Fibroblast of mammary gland (primary cell): Measurements from ENCODE around the gene ARHGAP30.
"Not testable (repeated sequence)": the region's sequence is repeated elsewhere in the genome, so short reads cannot be mapped to it uniquely, and the experiment has no call there.

Source experiments
- DNase-seq: peaks from one replicate; pipeline ENCODE4 v3.0.0-alpha.2; 2010; ENCODE audit warnings: low read depth
- H3K4me3 ChIP-seq: 2 replicates; pipeline ENCODE4 v1.5.1; 2011; ENCODE audit warnings: low read depth, mild to moderate bottlenecking, low read length, moderate library complexity; ENCODE audit not compliant: control insufficient read depth
- CTCF ChIP-seq: conservative IDR thresholded peaks from 2 replicates; pipeline ENCODE4 v1.5.1; 2011; ENCODE audit warnings: low read depth, low read length, inconsistent platforms; ENCODE audit not compliant: control insufficient read depth, insufficient read depth

The ARHGAP30 gene

GRCh38 chr1:161021970-161022353 is 47.7 kb downstream of the ARHGAP30 start:
- no peak overlapping the region for H3K4me3 ChIP-seq
- no peak for TF ChIP-seq CTCF
- DNase-seq: no peak

DNA sequence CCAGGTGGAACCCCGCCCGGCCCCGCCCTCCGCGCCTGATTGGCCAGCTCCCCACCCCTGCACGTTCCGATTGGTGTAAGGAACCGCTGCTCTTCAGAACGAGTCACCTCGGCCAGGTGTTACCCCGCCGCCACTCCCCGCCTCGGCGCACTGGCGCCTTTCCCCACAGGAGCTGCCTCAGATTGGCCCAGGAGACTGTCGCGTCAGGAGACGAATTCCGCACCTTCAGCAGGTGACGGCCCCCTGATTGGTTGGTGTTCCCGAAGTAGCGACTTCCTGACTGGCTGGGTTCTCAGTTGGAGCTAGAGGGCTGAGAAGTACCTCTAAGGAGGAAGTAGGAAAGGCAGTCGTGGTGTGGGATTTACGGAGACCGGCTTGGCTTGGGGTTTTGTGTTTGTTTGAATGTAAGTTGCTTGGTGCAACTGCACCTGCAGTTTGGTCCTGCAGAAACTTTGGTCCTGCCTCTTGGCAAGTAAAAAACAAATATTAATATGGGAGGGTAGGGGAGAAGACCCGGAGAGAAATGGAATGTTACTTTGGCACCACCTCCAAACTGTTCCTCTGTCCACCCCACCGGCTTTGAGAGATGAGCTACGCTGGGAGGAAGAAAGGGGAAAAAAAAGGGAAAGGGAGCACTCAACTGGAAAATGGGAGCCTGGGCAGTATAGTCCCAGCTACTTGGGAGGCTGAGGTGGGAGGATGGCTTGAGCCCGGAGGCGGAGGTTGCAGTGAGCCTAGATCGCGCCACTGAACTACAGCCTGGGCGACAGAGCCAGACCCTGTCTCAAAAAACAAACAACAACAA is 48.3 kb downstream of the ARHGAP30 start:
- no peak for TF ChIP-seq CTCF
- peak overlapping the region; percentile 31 for H3K4me3 ChIP-seq
- DNase-seq: no peak

GRCh38 chr1:161020509-161021164 is 49.1 kb downstream of the ARHGAP30 start, which contains the start of gene F11R:
Gene F11R, minus strand, starts transcription at chr1:161021152. Its CDS starts 79 bp downstream, at chr1:161021073.
- TF ChIP-seq CTCF: no peak
- no peak for DNase-seq
- H3K4me3 ChIP-seq: peak within 1 kb of the TSS; percentile 31

- DNase-seq: no peak
- TF ChIP-seq CTCF: no peak
- no peak overlapping the region for H3K4me3 ChIP-seq
These were observed 49.8 kb downstream of the ARHGAP30 start for GRCh38 chr1:161019751-161020495.

DNA sequence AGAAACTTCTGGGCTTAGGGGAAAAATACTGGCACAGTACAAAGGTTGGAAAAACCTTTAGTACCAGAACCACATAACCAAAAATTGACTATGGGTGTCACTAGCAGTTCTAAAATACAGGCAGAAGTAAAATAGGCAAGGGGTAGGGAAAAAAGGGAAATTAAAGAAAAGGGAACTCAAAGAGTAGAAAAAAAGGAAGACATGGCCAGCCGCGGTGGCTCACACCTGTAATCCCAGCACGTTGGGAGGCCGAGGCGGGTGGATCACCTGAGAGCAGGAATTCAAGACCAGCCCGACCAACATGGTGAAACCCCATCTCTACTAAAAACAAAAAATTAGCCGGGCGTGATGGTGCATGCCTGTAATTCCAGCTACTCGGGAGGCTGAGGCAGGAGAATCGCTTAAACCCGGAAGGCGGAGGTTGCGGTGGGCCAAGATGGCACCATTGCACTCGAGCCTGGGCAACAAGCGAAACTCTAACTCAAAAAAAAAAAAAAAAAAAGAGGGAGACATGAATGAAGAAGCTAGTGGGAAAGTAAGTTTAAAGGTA is 50.5 kb downstream of the ARHGAP30 start:
- H3K4me3 ChIP-seq, DNase-seq: not testable (repeated sequence)

DNA sequence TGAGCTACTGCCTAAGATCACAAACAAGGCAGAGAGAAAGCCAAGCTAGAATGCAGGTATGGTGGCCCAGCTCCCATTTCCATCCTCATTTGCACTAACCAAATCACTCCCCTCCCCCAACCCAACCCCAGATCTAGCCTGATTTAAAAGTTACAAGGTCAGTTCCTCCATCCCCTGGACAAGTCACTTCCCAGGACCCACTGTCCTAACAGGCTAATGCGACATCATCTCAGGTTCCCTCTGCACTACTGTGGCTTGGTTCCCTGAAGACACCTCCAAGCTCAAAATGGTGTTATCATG is 51.1 kb downstream of the ARHGAP30 start:
- no peak for TF ChIP-seq CTCF
- DNase-seq: no peak
- H3K4me3 ChIP-seq: no peak overlapping the region
